Effector memory CD4-positive, alpha-beta T cell (primary cell): ENCODE data around the gene PLEKHG1.
A peak's percentile ranks its signal among the peaks of the same experiment; 100 is the strongest.

Experiments
- DNase-seq, 3 donors: peaks; one replicate each; pipeline ENCODE4 v3.0.0-alpha.2; 2020
- H3K27ac ChIP-seq: 2 replicates; pipeline ENCODE4 v1.7.0; 2013; ENCODE audit warnings: mild to moderate bottlenecking, low read length, moderate library complexity; ENCODE audit not compliant: insufficient read depth, poor library complexity, severe bottlenecking
- H3K27me3 ChIP-seq: replicated peaks from 2 replicates; pipeline ENCODE4 v1.7.0; 2013; ENCODE audit warnings: mild to moderate bottlenecking, low read length; ENCODE audit not compliant: insufficient read depth, control insufficient read depth, poor library complexity, severe bottlenecking
- H3K36me3 ChIP-seq: 2 replicates; pipeline ENCODE4 v1.7.0; 2013; ENCODE audit warnings: mild to moderate bottlenecking, low read length, moderate library complexity; ENCODE audit not compliant: control insufficient read depth, insufficient read depth
- H3K4me1 ChIP-seq: 2 replicates; pipeline ENCODE4 v1.7.0; 2013; ENCODE audit warnings: low read length, mild to moderate bottlenecking; ENCODE audit not compliant: control insufficient read depth, insufficient read depth, poor library complexity, severe bottlenecking
- H3K4me3 ChIP-seq: 2 replicates; pipeline ENCODE4 v1.7.0; 2013; ENCODE audit warnings: low read length, low read depth, mild to moderate bottlenecking; ENCODE audit not compliant: insufficient read depth, poor library complexity, severe bottlenecking
- H3K9me3 ChIP-seq: 2 replicates; pipeline ENCODE4 v1.7.0; 2013; ENCODE audit warnings: mild to moderate bottlenecking, low read length, moderate library complexity; ENCODE audit not compliant: control insufficient read depth

PLEKHG1 gene

GRCh38 chr6:150635906-150636514, 36.3 kb downstream of the PLEKHG1 start:
- Histone ChIP-seq H3K27me3 (no peaks in the 10 kb centered on the region), H3K4me1 (no peaks in the 10 kb centered on the region), H3K36me3 (no peaks in the 10 kb centered on the region), H3K27ac (no peak overlapping the region), H3K9me3 (no peaks in the 10 kb centered on the region), H3K4me3 (no peak overlapping the region)
- no peak for DNase-seq

GRCh38 chr6:150636808-150637207, 37.1 kb downstream of the PLEKHG1 start:
- no peak for DNase-seq
- no peaks in the 10 kb centered on the region for H3K27me3 ChIP-seq
- no peaks in the 10 kb centered on the region for H3K36me3 ChIP-seq
- H3K27ac ChIP-seq, result no peak overlapping the region
- no peaks in the 10 kb centered on the region for H3K4me1 ChIP-seq
- no peaks in the 10 kb centered on the region for H3K9me3 ChIP-seq
- no peak overlapping the region for H3K4me3 ChIP-seq

GRCh38 chr6:150637266-150637665, 37.6 kb downstream of the PLEKHG1 start:
- Histone ChIP-seq H3K27ac (no peak overlapping the region), H3K9me3 (no peaks in the 10 kb centered on the region), H3K36me3 (no peaks in the 10 kb centered on the region), H3K4me1 (no peaks in the 10 kb centered on the region), H3K27me3 (no peaks in the 10 kb centered on the region), H3K4me3 (no peak overlapping the region)
- DNase-seq, result no peak

GRCh38 chr6:150638267-150638666, 38.6 kb downstream of the PLEKHG1 start:
- no peak for DNase-seq
- Histone ChIP-seq H3K4me3 (no peak overlapping the region), H3K4me1 (no peaks in the 10 kb centered on the region), H3K27me3 (no peaks in the 10 kb centered on the region), H3K9me3 (no peaks in the 10 kb centered on the region), H3K27ac (no peak overlapping the region), H3K36me3 (no peaks in the 10 kb centered on the region)

GRCh38 chr6:150638765-150639164, 39.1 kb downstream of the PLEKHG1 start:
- no peaks in the 10 kb centered on the region for H3K4me1 ChIP-seq
- H3K27me3 ChIP-seq, result no peaks in the 10 kb centered on the region
- no peak for DNase-seq
- H3K36me3 ChIP-seq, result no peaks in the 10 kb centered on the region
- no peaks in the 10 kb centered on the region for H3K9me3 ChIP-seq
- H3K4me3 ChIP-seq, result no peak overlapping the region
- no peak overlapping the region for H3K27ac ChIP-seq

- H3K4me3 ChIP-seq, result no peak overlapping the region
- no peak overlapping the region for H3K27ac ChIP-seq
- H3K36me3 ChIP-seq, result no peaks in the 10 kb centered on the region
- no peaks in the 10 kb centered on the region for H3K9me3 ChIP-seq
- no peak for DNase-seq
- H3K4me1 ChIP-seq, result no peaks in the 10 kb centered on the region
- H3K27me3 ChIP-seq, result no peaks in the 10 kb centered on the region
Measured at GRCh38 chr6:150639823-150640331, 40.2 kb downstream of the PLEKHG1 start.

- no peak overlapping the region for H3K27ac ChIP-seq
- no peaks in the 10 kb centered on the region for H3K36me3 ChIP-seq
- H3K4me1 ChIP-seq, result no peaks in the 10 kb centered on the region
- DNase-seq, result no peak
- H3K27me3 ChIP-seq, result no peaks in the 10 kb centered on the region
- H3K9me3 ChIP-seq, result no peaks in the 10 kb centered on the region
- no peak overlapping the region for H3K4me3 ChIP-seq
Measured at GRCh38 chr6:150640556-150641209, 41.0 kb downstream of the PLEKHG1 start.

- no peak for DNase-seq
- Histone ChIP-seq H3K4me3 (peak overlapping the region; percentile 7), H3K27me3 (no peaks in the 10 kb centered on the region), H3K27ac (no peak overlapping the region), H3K4me1 (no peaks in the 10 kb centered on the region), H3K36me3 (no peaks in the 10 kb centered on the region), H3K9me3 (no peaks in the 10 kb centered on the region)
Measured at GRCh38 chr6:150641398-150642139, 41.9 kb downstream of the PLEKHG1 start.

GRCh38 chr6:150646228-150646627, 46.5 kb downstream of the PLEKHG1 start:
- no peak for DNase-seq
- Histone ChIP-seq H3K27ac (no peak overlapping the region), H3K4me1 (no peaks in the 10 kb centered on the region), H3K4me3 (no peak overlapping the region), H3K36me3 (no peaks in the 10 kb centered on the region), H3K9me3 (no peaks in the 10 kb centered on the region), H3K27me3 (no peaks in the 10 kb centered on the region)

GRCh38 chr6:150647051-150647450, 47.4 kb downstream of the PLEKHG1 start:
- H3K4me1 ChIP-seq, result no peaks in the 10 kb centered on the region
- DNase-seq, result no peak
- no peak overlapping the region for H3K4me3 ChIP-seq
- no peak overlapping the region for H3K27ac ChIP-seq
- no peaks in the 10 kb centered on the region for H3K27me3 ChIP-seq
- H3K36me3 ChIP-seq, result no peaks in the 10 kb centered on the region
- no peaks in the 10 kb centered on the region for H3K9me3 ChIP-seq
